Prostate gland (tissue), 2 donors: ENCODE measurements around the gene ENC1. TPM values are rescaled to one million over a fixed set of nuclear protein-coding genes. Genes with fewer than 3 reads are reported as not detected.

Experiments
- DNase-seq: peaks from one replicate; pipeline ENCODE4 v3.0.0-alpha.2; 2019; ENCODE audit warnings: low spot score
- H3K27ac ChIP-seq, 2 donors: fragments of 200-600 bp; sonication (generic); 2 replicates each; pipeline ENCODE4 v1.5.1; 2017 to 2019
- H3K27me3 ChIP-seq: fragments of 200-600 bp; sonication (generic); replicated peaks from 2 replicates; pipeline ENCODE4 v1.5.1; 2019; ENCODE audit not compliant: insufficient read depth
- H3K36me3 ChIP-seq, 2 donors: fragments of 200-600 bp; sonication (generic); 1 replicate in 1 of 2; 2 replicates in 1 of 2; pipeline versions ENCODE4 v1.5.1 to v1.8.1; 2017 to 2019
- H3K4me1 ChIP-seq: fragments of 200-600 bp; sonication (generic); replicated peaks from 2 replicates; pipeline ENCODE4 v1.5.1; 2019
- H3K4me3 ChIP-seq, 2 donors: fragments of 200-600 bp; sonication (generic); 2 replicates each; pipeline ENCODE4 v1.5.1; 2017 to 2019
- H3K9me3 ChIP-seq: fragments of 200-600 bp; sonication (generic); 2 replicates; pipeline ENCODE4 v1.5.1; 2017
- CTCF ChIP-seq, 4 experiments: fragments of 200-600 bp in 2 of 4; fragments of 450-650 bp in 2 of 4; sonication (generic) in 2 of 4; IDR thresholded peaks; 1 replicate in 3 of 4; 2 replicates in 1 of 4; pipeline ENCODE4 v1.5.1; 2016 to 2019; ENCODE audit warnings: antibody characterized with exemption in 4 of 4, mild to moderate bottlenecking in 2 of 4, moderate library complexity in 2 of 4
- POLR2A ChIP-seq: fragments of 450-650 bp; IDR thresholded peaks from one replicate; pipeline ENCODE4 v1.6.1; 2016; ENCODE audit warnings: antibody characterized with exemption, mild to moderate bottlenecking
- POLR2AphosphoS5 ChIP-seq: sonication (generic); formaldehyde crosslinking; IDR thresholded peaks from one replicate; pipeline ENCODE4 v1.6.1; 2017; ENCODE audit warnings: antibody characterized with exemption
- WGBS: methylation state at CpG from one replicate; pipeline ENCODE4 v1.1.5; 2018; 5-methylcytosine and 5-hydroxymethylcytosine counted together
- intact Hi-C: fragments of 100-400 bp; cut with DNase I; formaldehyde crosslinking; loops from one replicate; pipeline ENCODE4 v1.14.2; 2022
- total RNA-seq, 2 donors: library from RNA; depleted of rRNA; stranded (reverse); fragments of >200 nt; gene quantifications; one replicate each; pipeline ENCODE4 v1.1.0, GENCODE V29; 2016

The ENC1 gene
- total RNA-seq, 2 donors from 2014 or later: 78.1 to 103 TPM

GRCh38 chr5:74621492-74621891 lies 19.0 kb downstream of the ENC1 start:
- no peak for TF ChIP-seq POLR2AphosphoS5
- TF ChIP-seq POLR2A: no peak
- no peak for TF ChIP-seq CTCF (IDR thresholded peaks at IDR 0.05)
- intact Hi-C loops: no loop called here
- 67% methylated on average over 5 of the region's 5 CpGs for WGBS

GRCh38 chr5:74619308-74619707 lies 21.2 kb downstream of the ENC1 start:
- WGBS: 79% methylated on average over 1 of the region's 1 CpG
- no peak overlapping the region for H3K4me3 ChIP-seq
- H3K4me1 ChIP-seq: no peaks in the 10 kb centered on the region
- no peaks in the 10 kb centered on the region for H3K27me3 ChIP-seq
- H3K9me3 ChIP-seq: no peaks in the 10 kb centered on the region
- H3K36me3 ChIP-seq: no peaks in the 10 kb centered on the region
- TF ChIP-seq POLR2AphosphoS5 (no peak), POLR2A (no peak), CTCF (IDR thresholded peaks at IDR 0.05) (no peak)
- intact Hi-C loops: no loop called here
- no peak overlapping the region for H3K27ac ChIP-seq
- no peak for DNase-seq

More at GRCh38 chr5:74621492-74621891, 19.0 kb downstream of the ENC1 start:
- no peaks in the 10 kb centered on the region for H3K9me3 ChIP-seq
- no peak overlapping the region for H3K27ac ChIP-seq
- H3K4me1 ChIP-seq: no peaks in the 10 kb centered on the region
- H3K27me3 ChIP-seq: no peaks in the 10 kb centered on the region
- no peak for DNase-seq
- no peaks in the 10 kb centered on the region for H3K36me3 ChIP-seq
- H3K4me3 ChIP-seq: no peak overlapping the region

- Histone ChIP-seq H3K27me3 (no peaks in the 10 kb centered on the region), H3K27ac (no peak overlapping the region), H3K36me3 (no peaks in the 10 kb centered on the region), H3K4me3 (no peak overlapping the region), H3K4me1 (no peaks in the 10 kb centered on the region), H3K9me3 (no peaks in the 10 kb centered on the region)
- no peak for DNase-seq
- intact Hi-C loops: no loop called here
- TF ChIP-seq POLR2AphosphoS5 (no peak), POLR2A (no peak), CTCF (IDR thresholded peaks at IDR 0.05) (no peak)
- 83% methylated on average over 5 of the region's 5 CpGs for WGBS
Measured at GRCh38 chr5:74618106-74618505, 22.4 kb downstream of the ENC1 start.

- H3K4me3 ChIP-seq: no peak overlapping the region
- H3K36me3 ChIP-seq: no peaks in the 10 kb centered on the region
- no peak for DNase-seq
- H3K4me1 ChIP-seq: no peaks in the 10 kb centered on the region
- H3K27ac ChIP-seq: no peak overlapping the region
- WGBS: 52% methylated on average over 3 of the region's 3 CpGs
- no peaks in the 10 kb centered on the region for H3K27me3 ChIP-seq
- TF ChIP-seq CTCF (IDR thresholded peaks at IDR 0.05) (no peak), POLR2A (no peak), POLR2AphosphoS5 (no peak)
- H3K9me3 ChIP-seq: no peaks in the 10 kb centered on the region
- intact Hi-C loops: no loop called here
Measured at GRCh38 chr5:74617202-74617601, 23.3 kb downstream of the ENC1 start.

GRCh38 chr5:74616236-74617146 lies 24.0 kb downstream of the ENC1 start:
- no peaks in the 10 kb centered on the region for H3K27me3 ChIP-seq
- no peaks in the 10 kb centered on the region for H3K36me3 ChIP-seq
- no peak overlapping the region for H3K27ac ChIP-seq
- H3K4me3 ChIP-seq: no peak overlapping the region
- TF ChIP-seq CTCF (IDR thresholded peaks at IDR 0.05): no peak
- no peak for TF ChIP-seq POLR2AphosphoS5
- no peak for TF ChIP-seq POLR2A
- no peaks in the 10 kb centered on the region for H3K4me1 ChIP-seq
- no peaks in the 10 kb centered on the region for H3K9me3 ChIP-seq
- intact Hi-C loops: no loop called here
- DNase-seq: no peak
- WGBS: 90% methylated on average over 23 of the region's 23 CpGs
